Measurements from ENCODE around the gene ADGRV1. TPM values are rescaled to one million over a fixed set of nuclear protein-coding genes. Genes with fewer than 3 reads are reported as not detected.

The ADGRV1 gene
- total RNA-seq, 1 experiment from 2014 or later, result 64.8 TPM

DNA sequence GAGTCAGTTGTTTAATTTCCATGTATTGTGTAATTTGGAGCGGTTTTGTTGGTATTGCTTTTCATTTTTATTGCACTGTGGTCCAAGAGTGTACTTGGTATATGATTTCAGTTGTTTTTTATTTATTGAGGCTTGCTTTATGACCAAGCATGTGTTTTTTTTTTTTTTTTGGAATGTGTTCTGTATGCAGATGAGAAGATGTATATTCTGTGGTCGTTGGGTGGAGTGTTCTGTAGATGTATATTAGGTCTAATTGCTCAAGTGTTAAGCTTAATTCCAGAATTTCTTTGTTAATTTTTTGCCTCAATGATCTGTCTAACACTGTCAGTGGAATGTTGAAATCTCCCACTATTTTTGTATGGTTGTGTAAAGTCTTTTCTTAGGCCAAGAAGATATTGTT, 23.4 kb downstream of the ADGRV1 start:
- H3K27ac Mint-ChIP-seq, result no peak overlapping the region
- no peak for TF ChIP-seq CTCF (conservative IDR thresholded peaks at IDR 0.05)
- H3K79me1 ChIP-seq (ENCODE audit: insufficient read depth, low read depth, low read length, poor library complexity, severe bottlenecking), result no peaks in the 10 kb centered on the region
- no peaks in the 10 kb centered on the region for H3K23me2 ChIP-seq (ENCODE audit: insufficient read length, low read depth, low read length, poor library complexity, severe bottlenecking)
- no peak overlapping the region for H3K18ac ChIP-seq (ENCODE audit: insufficient read length, low read depth, low read length)
- no peak overlapping the region for H3K14ac ChIP-seq (ENCODE audit: insufficient read depth, low read length)
- peaks cover 10% of the 10 kb centered on the region; the same call in 1 of the 2 replicates for H3K79me2 ChIP-seq (ENCODE audit: insufficient read depth, low read length)
- no peak overlapping the region for H2BK12ac ChIP-seq (ENCODE audit: insufficient read length, low read depth, low read length)
- WGBS (ENCODE audit: extremely low coverage, insufficient read length, low lambda C conversion rate), result no CpG with 5 or more reads among the region's 2 CpGs
- H3K4me1 Mint-ChIP-seq, result peaks cover 30 to 46% of the 10 kb centered on the region in 2 experiments
- no peak overlapping the region for H2BK5ac ChIP-seq (ENCODE audit: insufficient read length, low read length)
- H2BK20ac ChIP-seq (ENCODE audit: low read depth, low read length, poor library complexity, severe bottlenecking), result no peak overlapping the region
- no peak overlapping the region for H2BK15ac ChIP-seq (ENCODE audit: low read depth, low read length)
- H3K4me3 Mint-ChIP-seq, result no peak overlapping the region
- no peak for DNase-seq
- no peaks in the 10 kb centered on the region for H4K20me1 ChIP-seq (ENCODE audit: control insufficient read depth, insufficient read depth, insufficient read length)
- H4K8ac ChIP-seq (replicated peaks; ENCODE audit: insufficient read length, low read depth, low read length), result no peak overlapping the region
- no peaks in the 10 kb centered on the region for H3K9me3 ChIP-seq (ENCODE audit: control insufficient read depth, low read depth, low read length)
- no peaks in the 10 kb centered on the region; the same call in 1 of the 2 replicates for H3K4me1 ChIP-seq (ENCODE audit: insufficient read depth, low read length)
- no peak overlapping the region for H4K5ac ChIP-seq (ENCODE audit: insufficient read length, low read depth, low read length)
- no peaks in the 10 kb centered on the region for H3K27me3 ChIP-seq (ENCODE audit: insufficient read depth, low read length)
- H2AK5ac ChIP-seq (ENCODE audit: insufficient read length, low read length), result no peak overlapping the region
- H3K23ac ChIP-seq (ENCODE audit: insufficient read length, low read depth, low read length), result no peak overlapping the region
- H3K4me2 ChIP-seq (ENCODE audit: insufficient read depth, insufficient read length, low read length), result no peak overlapping the region
- H3K9ac ChIP-seq (ENCODE audit: extremely low read depth, insufficient read length, low read length), result no peak overlapping the region
- no peak overlapping the region for H3T11ph ChIP-seq (ENCODE audit: low read length)
- H3K9me3 Mint-ChIP-seq, result peaks cover 11 to 33% of the 10 kb centered on the region in 2 experiments
- peaks cover 8 to 31% (median 25%) of the 10 kb centered on the region in 3 experiments for H3K36me3 Mint-ChIP-seq (ENCODE audit: insufficient read depth in 1 of 3, low read depth in 3 of 3)
- H3K27ac ChIP-seq (ENCODE audit: insufficient read length, low read depth, low read length), result no peak overlapping the region
- H3K56ac ChIP-seq (ENCODE audit: insufficient read length, low read depth, low read length), result no peak overlapping the region
- no peak overlapping the region for H2AFZ ChIP-seq (ENCODE audit: low read length)
- H2BK120ac ChIP-seq (ENCODE audit: low read depth, low read length, poor library complexity, severe bottlenecking), result no peak overlapping the region
- H3K4ac ChIP-seq (ENCODE audit: low read depth, low read length), result no peak overlapping the region
- no peak overlapping the region for H4K91ac ChIP-seq (ENCODE audit: insufficient read length, low read depth, low read length)
- H3K27me3 Mint-ChIP-seq (ENCODE audit: low read depth), result no peaks in the 10 kb centered on the region

Measured in H9 (cell line).